ENCODE measurements around the gene DDAH1. TPM values are rescaled to one million over a fixed set of nuclear protein-coding genes. Genes with fewer than 3 reads are reported as not detected.
A peak's percentile ranks its signal among the peaks of the same experiment; 100 is the strongest.

The DDAH1 gene
- total and polyA plus RNA-seq, 2 of the 4 experiments (the other 2 are of a cell fraction): 78.0 to 94.5 TPM

DNA sequence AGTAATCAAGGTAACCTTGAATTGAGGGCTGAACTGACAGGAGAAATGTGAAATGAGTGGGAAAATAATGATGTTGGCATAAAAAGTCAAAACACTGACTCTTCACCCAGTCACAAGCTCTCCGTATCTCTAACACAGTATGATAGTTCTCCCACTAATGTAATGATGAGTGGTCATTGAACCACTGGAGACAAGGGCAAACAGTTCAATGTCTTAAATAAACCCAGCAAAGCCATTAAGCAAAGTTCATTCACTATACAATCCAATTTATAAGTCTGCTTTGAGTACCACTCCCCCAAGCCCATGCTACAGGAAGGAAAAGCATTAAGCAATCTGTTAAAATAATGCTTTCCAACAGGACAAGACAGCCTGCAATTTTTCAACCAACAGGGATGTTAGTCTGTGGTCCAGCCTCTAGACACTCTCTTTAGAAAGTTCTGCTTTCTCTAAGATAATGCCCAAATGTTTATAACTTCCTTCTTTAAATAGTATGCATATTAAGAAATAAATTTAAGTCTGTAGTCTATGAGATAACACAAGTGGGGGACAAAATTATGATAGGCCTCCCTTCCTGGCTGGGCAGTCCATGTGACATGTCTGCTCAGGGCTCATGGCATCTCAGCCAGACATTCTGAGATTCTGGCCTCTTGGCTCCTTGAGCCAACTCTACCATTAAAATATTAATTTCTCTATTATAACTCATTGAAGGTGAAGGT is 25.5 kb upstream of the DDAH1 start:
- no peak for DNase-seq
- H4K5ac ChIP-seq (ENCODE audit: low read depth, low read length): no peak overlapping the region
- peaks cover 9% of the 10 kb centered on the region for H3K36me3 ChIP-seq (ENCODE audit: control insufficient read depth, insufficient read depth, low read length)
- ATAC-seq (ENCODE audit: low read depth): no peak
- H3K9me3 ChIP-seq (ENCODE audit: control insufficient read depth, insufficient read depth, low read length): no peaks in the 10 kb centered on the region
- H2BK15ac ChIP-seq (ENCODE audit: low read depth, low read length): no peak overlapping the region
- H2BK120ac ChIP-seq (ENCODE audit: low read depth, low read length): no peak overlapping the region
- 0 out of 2 replicates have a peak overlapping the region, but pooled peaks have one; percentile 20 for H3K23ac ChIP-seq (ENCODE audit: low read depth, low read length)
- no peak overlapping the region for H3K4ac ChIP-seq (ENCODE audit: low read depth, low read length)
- H4K20me1 ChIP-seq (ENCODE audit: insufficient read depth, low read length): peaks cover 5% of the 10 kb centered on the region; the same call in 1 of the 2 replicates
- dilution Hi-C loops (cut with HindIII; ENCODE audit: low sequenced_read_pairs, unreplicated experiment) (no loop called here), in situ Hi-C loops (cut with MboI; ENCODE audit: low sequenced_read_pairs) (no loop called here), intact Hi-C loops (cut with micrococcal nuclease) (no loop called here)
- H3K27me3 ChIP-seq (ENCODE audit: control insufficient read depth, insufficient read depth, low read length): no peaks in the 10 kb centered on the region
- no peak overlapping the region for H3K9ac ChIP-seq (ENCODE audit: low read depth, low read length)
- no peak overlapping the region for H2AK5ac ChIP-seq (ENCODE audit: low read depth, low read length)
- H2AFZ ChIP-seq (replicated peaks; ENCODE audit: low read length, poor library complexity): no peak overlapping the region
- no TSS peak for BruUV-seq (replicated peaks)
- no peak overlapping the region for H2AK9ac ChIP-seq (replicated peaks; ENCODE audit: low read depth, low read length, poor library complexity)
- no peak overlapping the region; the same call in 1 of the 2 replicates for H3K18ac ChIP-seq (ENCODE audit: low read depth, low read length)
- H2BK20ac ChIP-seq (ENCODE audit: low read depth, low read length): no peak overlapping the region
- no peak overlapping the region for H3K4me3 ChIP-seq (ENCODE audit: insufficient read depth, low read depth, low read length)
- CTCF ChIA-PET: no interaction called here
- no peak overlapping the region for H3K4me2 ChIP-seq (ENCODE audit: low read depth, low read length)
- no peak overlapping the region for H4K8ac ChIP-seq (ENCODE audit: low read depth in 2 of 2, low read length in 2 of 2)
- peaks cover 6% of the 10 kb centered on the region for H3K4me1 ChIP-seq (ENCODE audit: control insufficient read depth, insufficient read depth, low read length)
- POLR2A ChIA-PET (ENCODE audit: unreplicated experiment): no interaction called here
- TF ChIP-seq RCOR1 (IDR thresholded peaks at IDR 0.05; ENCODE audit: insufficient replicate concordance, low read length): no peak
- no peak for TF ChIP-seq FOS (IDR thresholded peaks at IDR 0.05; ENCODE audit: low read depth, low read length)
- TF ChIP-seq CEBPB (IDR thresholded peaks at IDR 0.05; ENCODE audit: low read depth, low read length): no peak
- TF ChIP-seq RAD21 (IDR thresholded peaks at IDR 0.05; ENCODE audit: low read length): no peak
- TF ChIP-seq NFE2L2 (IDR thresholded peaks at IDR 0.05; ENCODE audit: low read depth, low read length): no peak
- no peak for TF ChIP-seq MAZ (IDR thresholded peaks at IDR 0.05; ENCODE audit: borderline replicate concordance, low read depth, low read length)
- TF ChIP-seq, protein P1, sequence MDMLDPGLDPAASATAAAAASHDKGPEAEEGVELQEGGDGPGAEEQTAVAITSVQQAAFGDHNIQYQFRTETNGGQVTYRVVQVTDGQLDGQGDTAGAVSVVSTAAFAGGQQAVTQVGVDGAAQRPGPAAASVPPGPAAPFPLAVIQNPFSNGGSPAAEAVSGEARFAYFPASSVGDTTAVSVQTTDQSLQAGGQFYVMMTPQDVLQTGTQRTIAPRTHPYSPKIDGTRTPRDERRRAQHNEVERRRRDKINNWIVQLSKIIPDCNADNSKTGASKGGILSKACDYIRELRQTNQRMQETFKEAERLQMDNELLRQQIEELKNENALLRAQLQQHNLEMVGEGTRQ (IDR thresholded peaks at IDR 0.05; ENCODE audit: low read depth, low read length): no peak
- no peak for TF ChIP-seq MAFK (IDR thresholded peaks at IDR 0.05; ENCODE audit: low read depth, low read length)
- TF ChIP-seq, protein P2, sequence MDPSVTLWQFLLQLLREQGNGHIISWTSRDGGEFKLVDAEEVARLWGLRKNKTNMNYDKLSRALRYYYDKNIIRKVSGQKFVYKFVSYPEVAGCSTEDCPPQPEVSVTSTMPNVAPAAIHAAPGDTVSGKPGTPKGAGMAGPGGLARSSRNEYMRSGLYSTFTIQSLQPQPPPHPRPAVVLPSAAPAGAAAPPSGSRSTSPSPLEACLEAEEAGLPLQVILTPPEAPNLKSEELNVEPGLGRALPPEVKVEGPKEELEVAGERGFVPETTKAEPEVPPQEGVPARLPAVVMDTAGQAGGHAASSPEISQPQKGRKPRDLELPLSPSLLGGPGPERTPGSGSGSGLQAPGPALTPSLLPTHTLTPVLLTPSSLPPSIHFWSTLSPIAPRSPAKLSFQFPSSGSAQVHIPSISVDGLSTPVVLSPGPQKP (IDR thresholded peaks at IDR 0.05; ENCODE audit: borderline replicate concordance, low read depth, low read length): no peak
- TF ChIP-seq, protein P3, sequence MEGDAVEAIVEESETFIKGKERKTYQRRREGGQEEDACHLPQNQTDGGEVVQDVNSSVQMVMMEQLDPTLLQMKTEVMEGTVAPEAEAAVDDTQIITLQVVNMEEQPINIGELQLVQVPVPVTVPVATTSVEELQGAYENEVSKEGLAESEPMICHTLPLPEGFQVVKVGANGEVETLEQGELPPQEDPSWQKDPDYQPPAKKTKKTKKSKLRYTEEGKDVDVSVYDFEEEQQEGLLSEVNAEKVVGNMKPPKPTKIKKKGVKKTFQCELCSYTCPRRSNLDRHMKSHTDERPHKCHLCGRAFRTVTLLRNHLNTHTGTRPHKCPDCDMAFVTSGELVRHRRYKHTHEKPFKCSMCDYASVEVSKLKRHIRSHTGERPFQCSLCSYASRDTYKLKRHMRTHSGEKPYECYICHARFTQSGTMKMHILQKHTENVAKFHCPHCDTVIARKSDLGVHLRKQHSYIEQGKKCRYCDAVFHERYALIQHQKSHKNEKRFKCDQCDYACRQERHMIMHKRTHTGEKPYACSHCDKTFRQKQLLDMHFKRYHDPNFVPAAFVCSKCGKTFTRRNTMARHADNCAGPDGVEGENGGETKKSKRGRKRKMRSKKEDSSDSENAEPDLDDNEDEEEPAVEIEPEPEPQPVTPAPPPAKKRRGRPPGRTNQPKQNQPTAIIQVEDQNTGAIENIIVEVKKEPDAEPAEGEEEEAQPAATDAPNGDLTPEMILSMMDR (conservative IDR thresholded peaks at IDR 0.05; ENCODE audit: low read depth, low read length): no peak
- no peak for TF ChIP-seq RFX5 (IDR thresholded peaks at IDR 0.05; ENCODE audit: low read depth, low read length)
- no peak for TF ChIP-seq POLR2A (IDR thresholded peaks at IDR 0.05; ENCODE audit: low read depth, low read length)
- TF ChIP-seq CHD1 (IDR thresholded peaks at IDR 0.05; ENCODE audit: low read depth, low read length): no peak
- TF ChIP-seq BHLHE40 (IDR thresholded peaks at IDR 0.05; ENCODE audit: low read depth, low read length): no peak
- no peak overlapping the region for H3K14ac ChIP-seq (replicated peaks; ENCODE audit: low read depth, low read length)
- no peak overlapping the region for H3K56ac ChIP-seq (ENCODE audit: extremely low read depth, insufficient read depth, low read length)
- H3K27ac ChIP-seq (ENCODE audit: insufficient read depth, low read length): no peak overlapping the region
- H3K79me1 ChIP-seq (ENCODE audit: low read depth in 1 of 2, low read length in 2 of 2): peaks cover 35 to 76% of the 10 kb centered on the region in 2 experiments
- H2BK5ac ChIP-seq (ENCODE audit: low read depth, low read length, poor library complexity, severe bottlenecking): no peak overlapping the region
- H4K91ac ChIP-seq (ENCODE audit: insufficient read depth, low read depth, low read length): no peak overlapping the region
- no CpG with 5 or more reads among the region's 1 CpG for WGBS, 2 experiments (ENCODE audit: extremely low coverage in 2 of 2, insufficient read length in 1 of 2)
- peaks cover 10% of the 10 kb centered on the region for H3K9me1 ChIP-seq (ENCODE audit: insufficient read depth, low read length)
